GM19372 (cell line): Measurements from ENCODE around the gene NSG1.

Source experiments
- ATAC-seq: cut with Tn5 transposase; IDR thresholded peaks from one replicate; pipeline ENCODE4 v1.9.1; 2021; ENCODE audit warnings: mild to moderate bottlenecking, low read depth, moderate library complexity; ENCODE audit not compliant: unreplicated experiment

The NSG1 gene

GRCh38 chr4:4395371-4395770 lies 8.5 kb downstream of the NSG1 start:
- ATAC-seq, result no peak

GRCh38 chr4:4395849-4396627 lies 9.1 kb downstream of the NSG1 start:
- ATAC-seq, result no peak

- no peak for ATAC-seq
Observed at GRCh38 chr4:4396628-4397440, 9.9 kb downstream of the NSG1 start.

- ATAC-seq, result no peak
Observed at GRCh38 chr4:4397441-4397819, 10.5 kb downstream of the NSG1 start.

- no peak for ATAC-seq
Observed at GRCh38 chr4:4398430-4398829, 11.5 kb downstream of the NSG1 start.

GRCh38 chr4:4401036-4401435 lies 14.1 kb downstream of the NSG1 start:
- no peak for ATAC-seq

GRCh38 chr4:4402966-4403365 lies 16.1 kb downstream of the NSG1 start:
- no peak for ATAC-seq

GRCh38 chr4:4405358-4405962 lies 18.6 kb downstream of the NSG1 start:
- ATAC-seq, result no peak

- no peak for ATAC-seq
Observed at GRCh38 chr4:4406455-4407298, 19.8 kb downstream of the NSG1 start.

- no peak for ATAC-seq
Observed at GRCh38 chr4:4407299-4408131, 20.6 kb downstream of the NSG1 start.

GRCh38 chr4:4408132-4408523 lies 21.2 kb downstream of the NSG1 start:
- ATAC-seq, result no peak

- ATAC-seq, result no peak
Observed at GRCh38 chr4:4408576-4409335, 21.9 kb downstream of the NSG1 start.

- no peak for ATAC-seq
Observed at GRCh38 chr4:4409416-4410115, 22.7 kb downstream of the NSG1 start.

GRCh38 chr4:4410271-4410670 lies 23.4 kb downstream of the NSG1 start:
- ATAC-seq, result no peak

GRCh38 chr4:4411906-4412305 lies 25.0 kb downstream of the NSG1 start:
- no peak for ATAC-seq

- no peak for ATAC-seq
Observed at GRCh38 chr4:4412641-4413372, 25.9 kb downstream of the NSG1 start.

- ATAC-seq, result no peak
Observed at GRCh38 chr4:4413373-4413725, 26.4 kb downstream of the NSG1 start.

- ATAC-seq, result no peak
Observed at GRCh38 chr4:4413806-4414205, 26.9 kb downstream of the NSG1 start.
